Regular cardiac myocyte (primary cell): ENCODE measurements around the gene NUDT1. TPM values are rescaled to one million over a fixed set of nuclear protein-coding genes. Genes with fewer than 3 reads are reported as not detected.

Experiments
- total RNA-seq: library from RNA; depleted of rRNA; stranded (reverse); fragments of >200 nt; gene quantifications from 2 replicates; pipeline ENCODE4 v1.2.3, GENCODE V29; 2014

The NUDT1 gene
- 16.3 and 42.6 TPM in 2 replicates for total RNA-seq

GRCh38 chr7:2241580-2242540 lies at the start of gene NUDT1, which contains the start of gene MRM2:
Gene NUDT1, plus strand, starts transcription at chr7:2242226. Its CDS starts 2,349 bp downstream, at chr7:2244575.
Gene MRM2, minus strand, starts transcription at chr7:2242205. Its CDS starts 36 bp downstream, at chr7:2242169.

GRCh38 chr7:2232766-2233520 lies 9.1 kb upstream of the NUDT1 start, which contains the start of gene MAD1L1:
Gene MAD1L1, minus strand, starts transcription at chr7:2232945. Its CDS starts 2,812 bp downstream, at chr7:2230133.

Other genes starting within 250 kb of the NUDT1 start
- gene MAD1L1, start 9.3 kb upstream of the NUDT1 start, total RNA-seq, result 30.7 and 60.0 TPM in 2 replicates
- gene MRM2, start within 50 bp of the NUDT1 start, total RNA-seq, result 16.1 and 31.8 TPM in 2 replicates
- 11.3 and 24.2 TPM in 2 replicates for gene SNX8, start 72.2 kb downstream of the NUDT1 start, total RNA-seq
- 199 and 264 TPM in 2 replicates for gene EIF3B, start 112.6 kb downstream of the NUDT1 start, total RNA-seq
- 2.8 and 6.1 TPM in 2 replicates for gene CHST12, start 161.4 kb downstream of the NUDT1 start, total RNA-seq
- gene GRIFIN, start 234.2 kb downstream of the NUDT1 start, total RNA-seq, result not detected in 2 replicates